ENCODE results near the gene SPCS2.
"Not testable (repeated sequence)": the region's sequence is repeated elsewhere in the genome, so short reads cannot be mapped to it uniquely, and the experiment has no call there.

The SPCS2 gene

GRCh38 chr11:75002516-75002915 is 53.5 kb downstream of the SPCS2 start:
- no peak for DNase-seq (ENCODE audit: low spot score)

- no peak for DNase-seq (ENCODE audit: low spot score)
Observed at GRCh38 chr11:75004215-75004614, 55.1 kb downstream of the SPCS2 start.

GRCh38 chr11:75011357-75011756 is 62.3 kb downstream of the SPCS2 start:
- DNase-seq (ENCODE audit: low spot score), result no peak

- DNase-seq (ENCODE audit: low spot score), result no peak
Observed at GRCh38 chr11:75011872-75012271, 62.8 kb downstream of the SPCS2 start.

- no peak for DNase-seq (ENCODE audit: low spot score)
Observed at GRCh38 chr11:75013051-75013450, 64.0 kb downstream of the SPCS2 start.

DNA sequence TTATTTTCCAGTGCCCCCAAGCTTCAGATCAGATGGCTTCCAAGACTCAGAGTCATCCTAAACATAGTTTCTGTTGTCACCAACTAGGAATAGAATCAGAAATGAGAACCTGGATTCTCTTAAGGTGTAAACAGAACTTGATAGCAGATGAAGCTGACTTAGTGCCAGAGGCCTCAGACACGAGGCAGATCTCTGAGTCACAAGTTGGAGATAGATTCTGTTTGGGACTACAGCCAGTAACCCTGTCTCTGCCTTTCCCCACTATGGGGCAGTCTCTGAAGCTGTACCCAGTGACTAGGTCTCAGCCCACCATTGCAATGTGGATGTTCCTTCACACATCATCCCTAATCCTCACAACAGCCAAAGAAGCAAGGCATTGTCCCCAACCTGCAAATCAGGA is 65.1 kb downstream of the SPCS2 start:
- DNase-seq (ENCODE audit: low spot score), result no peak

DNA sequence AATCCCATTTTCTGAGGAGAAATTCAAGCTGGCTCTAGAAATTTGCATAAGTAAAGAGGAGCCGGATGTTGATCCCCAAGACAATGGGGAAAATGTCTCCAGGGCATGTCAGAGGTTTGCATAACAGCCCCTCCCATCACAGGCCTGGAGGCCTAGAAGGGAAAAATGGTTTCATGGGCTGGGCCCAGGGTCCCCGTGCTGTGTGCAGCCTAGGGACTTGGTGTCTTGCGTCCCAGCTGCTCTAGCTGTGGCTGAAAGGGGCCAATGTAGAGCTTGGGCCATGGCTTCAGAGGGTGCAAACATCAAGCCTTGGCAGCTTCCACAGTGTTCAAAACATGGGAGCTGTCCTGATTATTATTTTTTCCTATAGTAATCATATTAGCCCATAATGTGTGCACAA is 70.1 kb downstream of the SPCS2 start:
- DNase-seq (ENCODE audit: low spot score), result not testable (repeated sequence)

DNA sequence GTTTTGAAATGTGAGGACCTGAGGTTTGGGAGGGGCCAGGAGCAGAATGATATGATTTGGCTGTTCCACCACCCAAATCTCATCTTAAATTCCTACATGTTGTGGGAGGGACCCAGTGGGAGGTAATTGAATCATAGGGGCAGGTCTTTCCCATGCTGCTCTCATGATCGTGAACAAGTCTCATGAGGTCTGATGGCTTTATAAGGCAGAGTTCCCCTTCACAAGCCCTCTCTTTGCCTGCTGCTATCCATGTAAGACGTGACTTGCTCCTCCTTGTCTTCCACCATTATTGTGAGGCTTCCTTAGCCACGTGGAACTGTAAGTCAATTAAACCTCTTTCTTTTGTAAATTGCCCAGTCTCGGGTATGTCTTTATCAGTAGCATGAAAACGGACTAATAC is 71.3 kb downstream of the SPCS2 start:
- not testable (repeated sequence) for DNase-seq (ENCODE audit: low spot score)

GRCh38 chr11:75022296-75022695 is 73.2 kb downstream of the SPCS2 start:
- peak; percentile 29 for DNase-seq (ENCODE audit: low spot score)

- DNase-seq (ENCODE audit: low spot score), result peak; percentile 86
Observed at GRCh38 chr11:75022759-75023396, 73.8 kb downstream of the SPCS2 start.

DNA sequence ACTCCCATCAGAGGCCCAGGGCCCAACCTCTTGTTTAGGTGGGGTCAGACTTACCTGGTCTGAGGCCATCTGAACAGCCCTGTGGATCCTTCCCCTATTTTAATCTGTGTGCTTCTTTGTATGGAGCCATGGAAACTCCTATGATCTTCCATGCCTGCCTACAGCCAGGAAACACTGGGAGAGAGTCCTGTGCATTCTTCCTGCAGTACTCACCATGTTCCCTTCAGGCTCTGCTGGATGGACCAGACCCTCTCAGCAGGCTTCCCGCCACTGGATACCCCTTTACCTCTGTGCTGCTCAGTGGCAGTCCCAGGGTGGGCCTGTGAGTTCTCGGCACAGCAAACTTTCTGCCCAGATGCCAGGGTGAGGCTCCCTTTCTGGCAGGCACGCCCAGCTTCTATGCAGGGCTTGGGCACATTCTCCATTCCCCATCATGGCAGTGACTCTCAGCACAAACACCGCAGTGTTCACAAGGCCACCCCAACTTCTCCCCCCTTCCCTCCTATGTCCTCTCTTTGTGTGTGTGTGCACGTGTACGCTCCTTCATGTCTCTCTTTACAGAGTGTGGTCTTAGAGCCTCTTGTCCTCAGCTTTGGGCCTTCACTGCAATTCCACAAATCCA is 74.5 kb downstream of the SPCS2 start:
- DNase-seq (ENCODE audit: low spot score), result peak; percentile 41

- DNase-seq (ENCODE audit: low spot score), result peak; percentile 29
Observed at GRCh38 chr11:75024068-75024449, 75.0 kb downstream of the SPCS2 start.

- DNase-seq (ENCODE audit: low spot score), result peak; percentile 22
Observed at GRCh38 chr11:75024764-75025211, 75.7 kb downstream of the SPCS2 start.

- peak; percentile 10 for DNase-seq (ENCODE audit: low spot score)
Observed at GRCh38 chr11:75025561-75025960, 76.5 kb downstream of the SPCS2 start.

GRCh38 chr11:75028321-75028720 is 79.3 kb downstream of the SPCS2 start:
- DNase-seq (ENCODE audit: low spot score), result peak; percentile 14

Measured in ecto neural progenitor cell (in vitro differentiated cells).